ENCODE results near the gene GTSF1L.

DNA sequence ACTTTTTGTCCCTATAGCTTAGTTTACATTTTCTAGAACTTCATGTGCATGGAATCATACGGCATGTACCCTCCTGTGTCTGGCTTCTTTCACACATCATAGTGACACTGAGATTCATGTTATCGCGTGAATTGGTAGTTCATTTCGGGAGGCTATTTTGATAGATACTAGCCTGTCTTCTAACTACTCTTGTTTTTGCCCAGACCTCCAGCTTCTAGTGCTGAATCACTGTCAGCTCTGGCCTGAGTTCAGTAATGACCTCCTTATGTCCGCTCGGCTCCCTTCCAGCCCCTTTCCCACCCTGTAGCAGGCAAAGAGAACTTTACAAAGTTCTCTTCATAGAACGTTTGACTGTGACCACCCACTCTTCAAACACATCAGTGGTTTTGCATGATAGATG lies 45.8 kb downstream of the GTSF1L start:
- TF ChIP-seq, protein P1, sequence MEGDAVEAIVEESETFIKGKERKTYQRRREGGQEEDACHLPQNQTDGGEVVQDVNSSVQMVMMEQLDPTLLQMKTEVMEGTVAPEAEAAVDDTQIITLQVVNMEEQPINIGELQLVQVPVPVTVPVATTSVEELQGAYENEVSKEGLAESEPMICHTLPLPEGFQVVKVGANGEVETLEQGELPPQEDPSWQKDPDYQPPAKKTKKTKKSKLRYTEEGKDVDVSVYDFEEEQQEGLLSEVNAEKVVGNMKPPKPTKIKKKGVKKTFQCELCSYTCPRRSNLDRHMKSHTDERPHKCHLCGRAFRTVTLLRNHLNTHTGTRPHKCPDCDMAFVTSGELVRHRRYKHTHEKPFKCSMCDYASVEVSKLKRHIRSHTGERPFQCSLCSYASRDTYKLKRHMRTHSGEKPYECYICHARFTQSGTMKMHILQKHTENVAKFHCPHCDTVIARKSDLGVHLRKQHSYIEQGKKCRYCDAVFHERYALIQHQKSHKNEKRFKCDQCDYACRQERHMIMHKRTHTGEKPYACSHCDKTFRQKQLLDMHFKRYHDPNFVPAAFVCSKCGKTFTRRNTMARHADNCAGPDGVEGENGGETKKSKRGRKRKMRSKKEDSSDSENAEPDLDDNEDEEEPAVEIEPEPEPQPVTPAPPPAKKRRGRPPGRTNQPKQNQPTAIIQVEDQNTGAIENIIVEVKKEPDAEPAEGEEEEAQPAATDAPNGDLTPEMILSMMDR (IDR thresholded peaks at IDR 0.05) = no peak
- TF ChIP-seq POLR2A (IDR thresholded peaks at IDR 0.05) = no peak

Data from prostate gland (tissue), 2 donors.